Measurements from ENCODE around the gene DIP2A.

The DIP2A gene

GRCh38 chr21:46555225-46555617 lies 96.5 kb downstream of the DIP2A start:
- TF ChIP-seq CTCF (IDR thresholded peaks at IDR 0.05; ENCODE audit: low read depth, low read length) (no peak), MAX (IDR thresholded peaks at IDR 0.05; ENCODE audit: low read depth, low read length) (no peak), POLR2A (IDR thresholded peaks at IDR 0.05; ENCODE audit: extremely low read depth, insufficient read length) (no peak), MYC (IDR thresholded peaks at IDR 0.05; ENCODE audit: low read depth, low read length) (no peak)
- DNase-seq (ENCODE audit: low read depth), result no peak
- H3K4me3 ChIP-seq (ENCODE audit: low read depth, low read length), result no peak overlapping the region

- H3K4me3 ChIP-seq (ENCODE audit: low read depth, low read length), result no peak overlapping the region
- DNase-seq (ENCODE audit: low read depth), result no peak
- TF ChIP-seq CTCF (IDR thresholded peaks at IDR 0.05; ENCODE audit: low read depth, low read length) (no peak), POLR2A (IDR thresholded peaks at IDR 0.05; ENCODE audit: extremely low read depth, insufficient read length) (no peak), MAX (IDR thresholded peaks at IDR 0.05; ENCODE audit: low read depth, low read length) (no peak), MYC (IDR thresholded peaks at IDR 0.05; ENCODE audit: low read depth, low read length) (no peak)
These were observed 97.0 kb downstream of the DIP2A start for GRCh38 chr21:46555678-46556077.

GRCh38 chr21:46556802-46557201 lies 98.1 kb downstream of the DIP2A start:
- DNase-seq (ENCODE audit: low read depth), result no peak
- TF ChIP-seq CTCF (IDR thresholded peaks at IDR 0.05; ENCODE audit: low read depth, low read length), result no peak
- TF ChIP-seq MAX (IDR thresholded peaks at IDR 0.05; ENCODE audit: low read depth, low read length), result no peak
- no peak for TF ChIP-seq POLR2A (IDR thresholded peaks at IDR 0.05; ENCODE audit: extremely low read depth, insufficient read length)
- no peak for TF ChIP-seq MYC (IDR thresholded peaks at IDR 0.05; ENCODE audit: low read depth, low read length)
- no peak overlapping the region for H3K4me3 ChIP-seq (ENCODE audit: low read depth, low read length)

GRCh38 chr21:46557469-46557868 lies 98.8 kb downstream of the DIP2A start:
- no peak for TF ChIP-seq POLR2A (IDR thresholded peaks at IDR 0.05; ENCODE audit: extremely low read depth, insufficient read length)
- no peak for TF ChIP-seq MYC (IDR thresholded peaks at IDR 0.05; ENCODE audit: low read depth, low read length)
- no peak overlapping the region for H3K4me3 ChIP-seq (ENCODE audit: low read depth, low read length)
- no peak for DNase-seq (ENCODE audit: low read depth)

- no peak overlapping the region for H3K4me3 ChIP-seq (ENCODE audit: low read depth, low read length)
- DNase-seq (ENCODE audit: low read depth), result no peak
- no peak for TF ChIP-seq POLR2A (IDR thresholded peaks at IDR 0.05; ENCODE audit: extremely low read depth, insufficient read length)
- no peak for TF ChIP-seq CTCF (IDR thresholded peaks at IDR 0.05; ENCODE audit: low read depth, low read length)
- no peak for TF ChIP-seq MAX (IDR thresholded peaks at IDR 0.05; ENCODE audit: low read depth, low read length)
- no peak for TF ChIP-seq MYC (IDR thresholded peaks at IDR 0.05; ENCODE audit: low read depth, low read length)
These were observed 99.3 kb downstream of the DIP2A start for GRCh38 chr21:46557919-46558392.

- DNase-seq (ENCODE audit: low read depth), result no peak
- no peak overlapping the region for H3K4me3 ChIP-seq (ENCODE audit: low read depth, low read length)
- TF ChIP-seq CTCF (IDR thresholded peaks at IDR 0.05; ENCODE audit: low read depth, low read length) (no peak), POLR2A (IDR thresholded peaks at IDR 0.05; ENCODE audit: extremely low read depth, insufficient read length) (no peak), MAX (IDR thresholded peaks at IDR 0.05; ENCODE audit: low read depth, low read length) (no peak), MYC (IDR thresholded peaks at IDR 0.05; ENCODE audit: low read depth, low read length) (no peak)
These were observed 100.7 kb downstream of the DIP2A start for GRCh38 chr21:46559291-46559983.

All from NB4 (cell line).